Measurements from ENCODE around the gene CKS1B.

Gene CKS1B

DNA sequence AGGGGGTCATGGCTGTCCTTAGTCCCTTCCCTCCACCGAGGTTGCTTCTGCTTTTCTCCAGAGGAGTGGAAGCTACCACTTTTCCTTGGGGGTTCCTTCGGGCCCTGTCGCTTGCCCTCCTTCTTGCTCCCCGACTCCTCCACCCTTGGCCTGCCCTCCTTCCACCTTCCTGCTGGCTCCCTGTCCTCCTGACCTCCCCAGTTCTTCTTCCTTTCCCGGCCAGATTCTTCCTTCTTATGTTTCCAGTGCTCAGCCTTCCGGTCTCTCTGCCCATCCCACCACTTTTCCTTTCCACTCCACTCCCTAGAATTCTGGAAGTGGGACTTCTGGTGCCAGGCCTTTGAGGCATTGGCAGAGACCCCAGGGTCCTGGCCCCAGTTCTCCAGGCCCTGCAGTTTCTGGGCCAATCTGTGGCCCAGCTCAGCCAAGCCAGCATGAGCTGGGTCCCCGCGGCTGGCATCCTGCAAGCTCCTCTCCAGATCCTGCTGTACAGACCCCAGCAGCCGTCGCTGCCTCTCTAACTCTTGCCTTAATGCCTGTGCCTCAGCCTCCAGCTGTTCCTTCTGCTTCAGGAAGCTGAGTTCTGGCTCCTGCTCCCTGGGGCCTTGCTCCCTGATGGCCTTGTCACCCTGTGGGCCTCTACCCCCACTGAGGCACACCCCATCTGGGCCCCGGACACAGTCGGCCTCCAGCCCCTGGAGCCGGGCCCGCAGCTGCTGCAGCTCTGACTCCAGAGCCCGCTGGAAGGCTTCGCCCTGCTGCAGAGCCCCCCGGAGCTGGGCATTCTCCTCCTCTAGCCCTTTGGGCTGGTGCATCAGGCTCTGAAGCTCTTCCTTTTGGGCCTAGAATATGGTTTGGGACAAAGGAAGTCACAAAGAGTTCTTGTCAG lies 28.3 kb upstream of the CKS1B start:
- in situ Hi-C loops (cut with MboI; ENCODE audit: low sequenced_read_pairs, unreplicated experiment) = no loop called here
- no peak for DNase-seq (ENCODE audit: low spot score)
- TF ChIP-seq, protein P1, sequence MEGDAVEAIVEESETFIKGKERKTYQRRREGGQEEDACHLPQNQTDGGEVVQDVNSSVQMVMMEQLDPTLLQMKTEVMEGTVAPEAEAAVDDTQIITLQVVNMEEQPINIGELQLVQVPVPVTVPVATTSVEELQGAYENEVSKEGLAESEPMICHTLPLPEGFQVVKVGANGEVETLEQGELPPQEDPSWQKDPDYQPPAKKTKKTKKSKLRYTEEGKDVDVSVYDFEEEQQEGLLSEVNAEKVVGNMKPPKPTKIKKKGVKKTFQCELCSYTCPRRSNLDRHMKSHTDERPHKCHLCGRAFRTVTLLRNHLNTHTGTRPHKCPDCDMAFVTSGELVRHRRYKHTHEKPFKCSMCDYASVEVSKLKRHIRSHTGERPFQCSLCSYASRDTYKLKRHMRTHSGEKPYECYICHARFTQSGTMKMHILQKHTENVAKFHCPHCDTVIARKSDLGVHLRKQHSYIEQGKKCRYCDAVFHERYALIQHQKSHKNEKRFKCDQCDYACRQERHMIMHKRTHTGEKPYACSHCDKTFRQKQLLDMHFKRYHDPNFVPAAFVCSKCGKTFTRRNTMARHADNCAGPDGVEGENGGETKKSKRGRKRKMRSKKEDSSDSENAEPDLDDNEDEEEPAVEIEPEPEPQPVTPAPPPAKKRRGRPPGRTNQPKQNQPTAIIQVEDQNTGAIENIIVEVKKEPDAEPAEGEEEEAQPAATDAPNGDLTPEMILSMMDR (IDR thresholded peaks at IDR 0.05; ENCODE audit: borderline replicate concordance, control extremely low read depth, extremely low read depth, insufficient read depth, missing control alignments) = no peak

DNA sequence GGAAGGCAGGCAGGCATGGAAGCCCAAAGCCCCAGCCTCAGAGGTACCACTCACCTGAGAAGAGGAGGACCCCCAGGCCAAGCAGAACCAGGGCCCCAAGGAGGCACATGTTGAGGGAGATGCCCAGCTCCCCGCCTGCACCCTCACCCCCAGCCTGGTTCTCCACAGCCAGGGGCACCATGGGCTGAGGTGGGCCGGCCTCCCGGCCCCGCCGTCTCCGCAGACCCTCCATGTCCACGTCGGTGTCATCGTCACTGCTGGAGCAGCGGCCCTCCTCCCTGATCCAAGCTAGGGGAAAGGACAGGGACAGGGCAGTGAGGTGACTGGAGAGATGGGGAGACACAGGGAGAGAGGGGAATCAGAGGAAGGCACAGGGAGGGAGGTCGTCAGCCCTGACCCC lies 26.4 kb upstream of the CKS1B start:
- TF ChIP-seq, protein P1 (IDR thresholded peaks at IDR 0.05; ENCODE audit: borderline replicate concordance, control extremely low read depth, extremely low read depth, insufficient read depth, missing control alignments) = no peak
- in situ Hi-C loops (cut with MboI; ENCODE audit: low sequenced_read_pairs, unreplicated experiment) = no loop called here
- DNase-seq (ENCODE audit: low spot score) = no peak

DNA sequence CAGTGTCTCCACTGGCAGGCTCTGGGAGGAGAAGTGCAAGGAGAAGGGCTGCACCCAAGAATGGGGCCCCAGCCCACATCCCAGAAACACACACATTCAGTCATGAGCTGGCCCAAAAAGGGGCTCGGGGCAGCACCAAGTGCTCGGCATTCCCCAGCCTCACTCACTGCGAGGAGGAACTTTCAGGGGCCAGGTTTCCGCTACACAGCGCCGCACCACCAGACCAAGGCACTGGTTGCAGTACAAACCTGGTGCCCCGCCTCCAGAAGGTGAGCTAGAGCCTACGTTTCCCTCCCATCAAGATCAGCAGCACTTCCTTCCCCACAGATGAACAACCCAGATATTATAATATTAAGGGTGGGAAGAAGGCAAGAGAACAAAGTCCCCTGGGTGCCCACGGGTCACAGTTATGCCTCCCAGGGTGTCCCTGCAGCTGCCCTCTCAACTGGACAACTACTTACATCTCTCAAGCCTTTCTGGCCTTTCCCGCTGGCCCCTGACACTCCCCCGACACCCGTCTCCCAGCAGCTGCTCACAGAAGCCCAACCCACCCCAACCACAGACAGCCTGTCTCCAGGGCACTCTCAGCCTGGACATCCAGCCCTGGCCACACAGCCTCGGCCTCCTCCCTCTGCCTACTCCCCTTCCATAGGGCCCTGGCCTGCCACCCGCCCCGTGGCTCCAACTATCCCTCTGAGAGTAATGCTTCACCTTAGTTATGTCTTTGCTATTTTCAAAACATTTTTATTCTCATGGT lies 22.4 kb upstream of the CKS1B start:
- in situ Hi-C loops (cut with MboI; ENCODE audit: low sequenced_read_pairs, unreplicated experiment) = no loop called here
- TF ChIP-seq, protein P1 (IDR thresholded peaks at IDR 0.05; ENCODE audit: borderline replicate concordance, control extremely low read depth, extremely low read depth, insufficient read depth, missing control alignments) = no peak
- peak; percentile 69 for DNase-seq (ENCODE audit: low spot score)

DNA sequence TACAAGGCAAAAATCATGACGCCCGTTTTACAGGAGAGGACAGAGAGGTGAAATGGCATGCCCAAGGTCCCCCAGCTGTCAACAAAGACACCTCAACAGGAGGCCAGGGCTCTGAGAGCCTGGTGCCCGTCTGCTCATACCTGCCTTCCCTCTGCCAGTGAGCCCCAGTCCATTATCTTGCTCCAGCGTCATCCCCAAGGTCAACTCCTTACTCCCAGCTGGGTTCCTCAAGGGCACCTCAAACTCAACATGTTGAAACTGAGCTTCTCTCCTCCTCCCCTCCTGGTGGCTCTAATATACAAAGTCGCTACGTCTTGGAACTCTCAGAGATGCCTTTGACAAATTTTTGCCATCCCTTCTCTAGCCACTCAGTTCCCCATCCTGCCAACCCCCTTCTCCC lies 21.8 kb upstream of the CKS1B start:
- DNase-seq (ENCODE audit: low spot score) = no peak
- TF ChIP-seq, protein P1 (IDR thresholded peaks at IDR 0.05; ENCODE audit: borderline replicate concordance, control extremely low read depth, extremely low read depth, insufficient read depth, missing control alignments) = no peak
- in situ Hi-C loops (cut with MboI; ENCODE audit: low sequenced_read_pairs, unreplicated experiment) = no loop called here

DNA sequence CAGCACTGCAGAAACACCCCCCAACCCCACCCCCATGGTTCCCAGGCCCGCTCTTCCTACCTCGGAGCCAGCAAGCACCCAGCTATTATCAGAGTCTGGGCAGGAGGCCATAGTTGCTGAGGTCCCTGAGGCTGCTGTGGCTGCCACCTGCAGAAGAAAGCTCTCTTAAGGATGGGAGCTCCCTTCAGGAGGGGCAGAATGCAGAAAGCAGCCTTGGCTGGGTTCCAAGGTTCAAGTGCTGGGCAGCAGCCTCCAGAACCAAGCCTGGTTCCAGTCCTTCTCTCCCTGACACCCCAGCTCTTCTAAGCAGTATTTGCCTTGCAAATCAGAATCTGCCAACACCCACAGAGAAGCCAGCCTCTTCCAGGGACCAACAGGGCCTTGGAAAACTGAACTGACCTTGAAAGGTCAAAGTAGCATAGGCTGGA lies 20.9 kb upstream of the CKS1B start:
- in situ Hi-C loops (cut with MboI; ENCODE audit: low sequenced_read_pairs, unreplicated experiment) = no loop called here
- DNase-seq (ENCODE audit: low spot score) = no peak
- TF ChIP-seq, protein P1 (IDR thresholded peaks at IDR 0.05; ENCODE audit: borderline replicate concordance, control extremely low read depth, extremely low read depth, insufficient read depth, missing control alignments) = no peak

DNA sequence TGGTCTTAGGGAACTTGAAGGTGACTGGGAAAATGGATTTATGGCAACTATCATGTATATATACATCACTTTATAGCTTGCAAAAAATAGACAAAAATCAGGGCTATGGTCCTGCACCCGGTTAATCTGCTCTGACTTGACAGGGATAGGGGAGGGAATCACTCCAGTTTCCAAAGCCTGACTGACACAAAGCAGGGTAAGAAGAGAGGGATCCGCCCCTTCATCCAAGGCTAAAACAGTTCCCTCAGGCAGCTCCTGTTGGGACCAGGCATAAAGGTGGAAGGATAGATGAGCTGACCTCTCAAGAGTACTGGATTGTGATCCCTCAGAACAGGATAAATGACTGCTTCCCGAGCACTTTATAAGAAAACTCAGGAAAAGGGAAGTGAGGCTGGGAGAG lies 19.9 kb upstream of the CKS1B start:
- TF ChIP-seq, protein P1 (IDR thresholded peaks at IDR 0.05; ENCODE audit: borderline replicate concordance, control extremely low read depth, extremely low read depth, insufficient read depth, missing control alignments) = no peak
- in situ Hi-C loops (cut with MboI; ENCODE audit: low sequenced_read_pairs, unreplicated experiment) = no loop called here
- no peak for DNase-seq (ENCODE audit: low spot score)
